K562 (cell line): ENCODE measurements around the gene CAMSAP3. TPM values are rescaled to one million over a fixed set of nuclear protein-coding genes. Genes with fewer than 3 reads are reported as not detected.

Experiments used
- BHLHE40 ChIP-seq: IDR thresholded peaks from 2 replicates; pipeline ENCODE4 v1.6.1; 2011; ENCODE audit warnings: low read length, improper control_type of control experiment
- FOXM1 ChIP-seq, 2 experiments: fragments of 450-650 bp in 1 of 2; sonication (generic) in 1 of 2; formaldehyde crosslinking in 1 of 2; IDR thresholded peaks; 2 replicates each; pipeline versions ENCODE4 v1.6.1 to v1.9.0; 2017 to 2022; ENCODE audit warnings: low read depth in 2 of 2, mild to moderate bottlenecking in 2 of 2, missing genetic modification reagents in 1 of 2, moderate library complexity in 1 of 2
- MEIS2 ChIP-seq: fragments of 450-650 bp; IDR thresholded peaks from 2 replicates; pipeline ENCODE4 v1.6.1; 2014; ENCODE audit warnings: mild to moderate bottlenecking; ENCODE audit not compliant: partially characterized antibody
- NCOA6 ChIP-seq: fragments of 450-650 bp; IDR thresholded peaks from 2 replicates; pipeline ENCODE4 v1.6.1; 2017; ENCODE audit warnings: mild to moderate bottlenecking
- POLR2AphosphoS5 ChIP-seq: IDR thresholded peaks from 2 replicates; pipeline ENCODE4 v1.6.1; 2011; ENCODE audit warnings: mild to moderate bottlenecking, low read depth, low read length, moderate library complexity; ENCODE audit not compliant: control insufficient read depth, insufficient read depth
- ZBTB11 ChIP-seq, 3 experiments: fragments of 200-800 bp in 1 of 3; fragments of 250-450 bp in 1 of 3; fragments of 450-650 bp in 1 of 3; sonication (Bioruptor Pico) in 1 of 3; sonication (Bioruptor generic) in 1 of 3; formaldehyde crosslinking in 1 of 3; IDR thresholded peaks; 2 replicates each; pipeline versions ENCODE4 v1.6.1 to v1.8.0; 2016 to 2022; ENCODE audit warnings: mild to moderate bottlenecking in 2 of 3, missing genetic modification characterization in 2 of 3, missing compliant biosample characterization in 1 of 3, moderate library complexity in 1 of 3
- ZNF133 ChIP-seq: fragments of 250-450 bp; sonication (Bioruptor Pico); IDR thresholded peaks from 2 replicates; pipeline ENCODE4 v1.4.0; 2020; ENCODE audit warnings: mild to moderate bottlenecking
- polyA plus RNA-seq, 8 experiments: library from polyadenylated mRNA; depleted of rRNA in 4 of 8; stranded (reverse) in 5 of 8; unstranded in 3 of 8; fragments of >200 nt; fragmentation: Nextera tagmentation in 2 of 8; fragmentation: Illumina TruSeq in 1 of 8; extraction: Ambion mirVana in 2 of 8; extraction: Trizol in 1 of 8; gene quantifications; 2 replicates each; pipeline versions ENCODE4 v1.2.1 to v1.2.3, GENCODE V29; 2011 to 2014; ENCODE audit warnings: inconsistent platforms in 1 of 8, missing spikeins in 1 of 8
- total RNA-seq, 7 experiments: library from RNA; depleted of rRNA in 6 of 7; stranded (reverse); fragments of >200 nt in 6 of 7; fragmentation: Illumina TruSeq in 2 of 7; extraction: Trizol in 2 of 7; gene quantifications; 2 replicates each; pipeline versions ENCODE4 v1.2.1 to v1.2.3, GENCODE V29; 2011 to 2021; ENCODE audit warnings: low replicate concordance in 1 of 7
- TF ChIP-seq, protein P1 (sequence below): fragments of 450-650 bp; IDR thresholded peaks from 2 replicates; pipeline ENCODE4 v1.6.1; 2016; ENCODE audit warnings: mild to moderate bottlenecking, moderate library complexity
- TF ChIP-seq, protein P2 (sequence below): fragments of 200-800 bp; sonication (Bioruptor generic); IDR thresholded peaks from 2 replicates; pipeline ENCODE4 v1.6.1; 2017; ENCODE audit warnings: missing genetic modification characterization, missing compliant biosample characterization

Gene CAMSAP3
- total and polyA plus RNA-seq, 9 of the 15 experiments (the other 6 are each of a cell fraction or from before 2014, with no cell fraction given), result 0.01 to 0.89 (median 0.22) TPM; not detected in 1

GRCh38 chr19:7636691-7637373 is 41.2 kb downstream of the CAMSAP3 start, which contains the start of gene STXBP2 (continued):
- TF ChIP-seq, protein P1, sequence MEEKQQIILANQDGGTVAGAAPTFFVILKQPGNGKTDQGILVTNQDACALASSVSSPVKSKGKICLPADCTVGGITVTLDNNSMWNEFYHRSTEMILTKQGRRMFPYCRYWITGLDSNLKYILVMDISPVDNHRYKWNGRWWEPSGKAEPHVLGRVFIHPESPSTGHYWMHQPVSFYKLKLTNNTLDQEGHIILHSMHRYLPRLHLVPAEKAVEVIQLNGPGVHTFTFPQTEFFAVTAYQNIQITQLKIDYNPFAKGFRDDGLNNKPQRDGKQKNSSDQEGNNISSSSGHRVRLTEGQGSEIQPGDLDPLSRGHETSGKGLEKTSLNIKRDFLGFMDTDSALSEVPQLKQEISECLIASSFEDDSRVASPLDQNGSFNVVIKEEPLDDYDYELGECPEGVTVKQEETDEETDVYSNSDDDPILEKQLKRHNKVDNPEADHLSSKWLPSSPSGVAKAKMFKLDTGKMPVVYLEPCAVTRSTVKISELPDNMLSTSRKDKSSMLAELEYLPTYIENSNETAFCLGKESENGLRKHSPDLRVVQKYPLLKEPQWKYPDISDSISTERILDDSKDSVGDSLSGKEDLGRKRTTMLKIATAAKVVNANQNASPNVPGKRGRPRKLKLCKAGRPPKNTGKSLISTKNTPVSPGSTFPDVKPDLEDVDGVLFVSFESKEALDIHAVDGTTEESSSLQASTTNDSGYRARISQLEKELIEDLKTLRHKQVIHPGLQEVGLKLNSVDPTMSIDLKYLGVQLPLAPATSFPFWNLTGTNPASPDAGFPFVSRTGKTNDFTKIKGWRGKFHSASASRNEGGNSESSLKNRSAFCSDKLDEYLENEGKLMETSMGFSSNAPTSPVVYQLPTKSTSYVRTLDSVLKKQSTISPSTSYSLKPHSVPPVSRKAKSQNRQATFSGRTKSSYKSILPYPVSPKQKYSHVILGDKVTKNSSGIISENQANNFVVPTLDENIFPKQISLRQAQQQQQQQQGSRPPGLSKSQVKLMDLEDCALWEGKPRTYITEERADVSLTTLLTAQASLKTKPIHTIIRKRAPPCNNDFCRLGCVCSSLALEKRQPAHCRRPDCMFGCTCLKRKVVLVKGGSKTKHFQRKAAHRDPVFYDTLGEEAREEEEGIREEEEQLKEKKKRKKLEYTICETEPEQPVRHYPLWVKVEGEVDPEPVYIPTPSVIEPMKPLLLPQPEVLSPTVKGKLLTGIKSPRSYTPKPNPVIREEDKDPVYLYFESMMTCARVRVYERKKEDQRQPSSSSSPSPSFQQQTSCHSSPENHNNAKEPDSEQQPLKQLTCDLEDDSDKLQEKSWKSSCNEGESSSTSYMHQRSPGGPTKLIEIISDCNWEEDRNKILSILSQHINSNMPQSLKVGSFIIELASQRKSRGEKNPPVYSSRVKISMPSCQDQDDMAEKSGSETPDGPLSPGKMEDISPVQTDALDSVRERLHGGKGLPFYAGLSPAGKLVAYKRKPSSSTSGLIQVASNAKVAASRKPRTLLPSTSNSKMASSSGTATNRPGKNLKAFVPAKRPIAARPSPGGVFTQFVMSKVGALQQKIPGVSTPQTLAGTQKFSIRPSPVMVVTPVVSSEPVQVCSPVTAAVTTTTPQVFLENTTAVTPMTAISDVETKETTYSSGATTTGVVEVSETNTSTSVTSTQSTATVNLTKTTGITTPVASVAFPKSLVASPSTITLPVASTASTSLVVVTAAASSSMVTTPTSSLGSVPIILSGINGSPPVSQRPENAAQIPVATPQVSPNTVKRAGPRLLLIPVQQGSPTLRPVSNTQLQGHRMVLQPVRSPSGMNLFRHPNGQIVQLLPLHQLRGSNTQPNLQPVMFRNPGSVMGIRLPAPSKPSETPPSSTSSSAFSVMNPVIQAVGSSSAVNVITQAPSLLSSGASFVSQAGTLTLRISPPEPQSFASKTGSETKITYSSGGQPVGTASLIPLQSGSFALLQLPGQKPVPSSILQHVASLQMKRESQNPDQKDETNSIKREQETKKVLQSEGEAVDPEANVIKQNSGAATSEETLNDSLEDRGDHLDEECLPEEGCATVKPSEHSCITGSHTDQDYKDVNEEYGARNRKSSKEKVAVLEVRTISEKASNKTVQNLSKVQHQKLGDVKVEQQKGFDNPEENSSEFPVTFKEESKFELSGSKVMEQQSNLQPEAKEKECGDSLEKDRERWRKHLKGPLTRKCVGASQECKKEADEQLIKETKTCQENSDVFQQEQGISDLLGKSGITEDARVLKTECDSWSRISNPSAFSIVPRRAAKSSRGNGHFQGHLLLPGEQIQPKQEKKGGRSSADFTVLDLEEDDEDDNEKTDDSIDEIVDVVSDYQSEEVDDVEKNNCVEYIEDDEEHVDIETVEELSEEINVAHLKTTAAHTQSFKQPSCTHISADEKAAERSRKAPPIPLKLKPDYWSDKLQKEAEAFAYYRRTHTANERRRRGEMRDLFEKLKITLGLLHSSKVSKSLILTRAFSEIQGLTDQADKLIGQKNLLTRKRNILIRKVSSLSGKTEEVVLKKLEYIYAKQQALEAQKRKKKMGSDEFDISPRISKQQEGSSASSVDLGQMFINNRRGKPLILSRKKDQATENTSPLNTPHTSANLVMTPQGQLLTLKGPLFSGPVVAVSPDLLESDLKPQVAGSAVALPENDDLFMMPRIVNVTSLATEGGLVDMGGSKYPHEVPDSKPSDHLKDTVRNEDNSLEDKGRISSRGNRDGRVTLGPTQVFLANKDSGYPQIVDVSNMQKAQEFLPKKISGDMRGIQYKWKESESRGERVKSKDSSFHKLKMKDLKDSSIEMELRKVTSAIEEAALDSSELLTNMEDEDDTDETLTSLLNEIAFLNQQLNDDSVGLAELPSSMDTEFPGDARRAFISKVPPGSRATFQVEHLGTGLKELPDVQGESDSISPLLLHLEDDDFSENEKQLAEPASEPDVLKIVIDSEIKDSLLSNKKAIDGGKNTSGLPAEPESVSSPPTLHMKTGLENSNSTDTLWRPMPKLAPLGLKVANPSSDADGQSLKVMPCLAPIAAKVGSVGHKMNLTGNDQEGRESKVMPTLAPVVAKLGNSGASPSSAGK, result peak; percentile 98
- 0 out of 2 replicates have a peak, but pooled peaks have one; percentile 11 for TF ChIP-seq BHLHE40
- TF ChIP-seq ZNF133 (CRISPR knock-in tag), result 0 out of 2 replicates have a peak, but pooled peaks have one; percentile 3
- peak in 1 of 3 experiments; percentile 16; a peak in 1 of 6 replicates for TF ChIP-seq ZBTB11 (CRISPR knock-in tag; IDR thresholded peaks at IDR 0.05)
- peak; percentile 62 for TF ChIP-seq POLR2AphosphoS5
- TF ChIP-seq, protein P2, sequence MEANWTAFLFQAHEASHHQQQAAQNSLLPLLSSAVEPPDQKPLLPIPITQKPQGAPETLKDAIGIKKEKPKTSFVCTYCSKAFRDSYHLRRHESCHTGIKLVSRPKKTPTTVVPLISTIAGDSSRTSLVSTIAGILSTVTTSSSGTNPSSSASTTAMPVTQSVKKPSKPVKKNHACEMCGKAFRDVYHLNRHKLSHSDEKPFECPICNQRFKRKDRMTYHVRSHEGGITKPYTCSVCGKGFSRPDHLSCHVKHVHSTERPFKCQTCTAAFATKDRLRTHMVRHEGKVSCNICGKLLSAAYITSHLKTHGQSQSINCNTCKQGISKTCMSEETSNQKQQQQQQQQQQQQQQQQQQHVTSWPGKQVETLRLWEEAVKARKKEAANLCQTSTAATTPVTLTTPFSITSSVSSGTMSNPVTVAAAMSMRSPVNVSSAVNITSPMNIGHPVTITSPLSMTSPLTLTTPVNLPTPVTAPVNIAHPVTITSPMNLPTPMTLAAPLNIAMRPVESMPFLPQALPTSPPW (CRISPR knock-in tag), result peak; percentile 61
- no peak for TF ChIP-seq FOXM1 (IDR thresholded peaks at IDR 0.05; ENCODE audit: low read depth)
- peak; percentile 57; the same call in 1 of the 2 replicates for TF ChIP-seq FOXM1 (CRISPR knock-in tag; IDR thresholded peaks at IDR 0.05; ENCODE audit: low read depth)
- peak; percentile 81 for TF ChIP-seq NCOA6
- no peak for TF ChIP-seq MEIS2
